SK-N-SH (cell line): ENCODE measurements around the gene DSG1.

Experiments used
- CTCF ChIP-seq: fragments of 200-600 bp; sonication (generic); IDR thresholded peaks from 2 replicates; pipeline ENCODE4 v1.6.1; 2017; ENCODE audit warnings: antibody characterized with exemption, mild to moderate bottlenecking, moderate library complexity
- FOSL2 ChIP-seq: IDR thresholded peaks from 2 replicates; pipeline ENCODE4 v1.4.0; 2012; ENCODE audit warnings: low read depth, mild to moderate bottlenecking, moderate library complexity, borderline replicate concordance
- GABPA ChIP-seq: IDR thresholded peaks from 2 replicates; pipeline ENCODE4 v1.4.0; 2012; ENCODE audit warnings: low read depth, mild to moderate bottlenecking
- MAX ChIP-seq: IDR thresholded peaks from 2 replicates; pipeline ENCODE4 v1.4.0; 2012; ENCODE audit warnings: low read depth
- RAD21 ChIP-seq: IDR thresholded peaks from 2 replicates; pipeline ENCODE4 v1.6.1; 2012; ENCODE audit warnings: mild to moderate bottlenecking, low read length
- RXRA ChIP-seq: IDR thresholded peaks from 2 replicates; pipeline ENCODE4 v1.4.0; 2012; ENCODE audit warnings: low read depth, mild to moderate bottlenecking, borderline replicate concordance
- SIN3A ChIP-seq: IDR thresholded peaks from 2 replicates; pipeline ENCODE4 v1.6.1; 2012; ENCODE audit warnings: low read depth, mild to moderate bottlenecking, low read length, moderate library complexity, borderline replicate concordance
- USF1 ChIP-seq: IDR thresholded peaks from 2 replicates; pipeline ENCODE4 v1.4.0; 2012; ENCODE audit warnings: low read depth, borderline replicate concordance
- YY1 ChIP-seq: IDR thresholded peaks from 2 replicates; pipeline ENCODE4 v1.4.0; 2012; ENCODE audit warnings: low read depth, mild to moderate bottlenecking
- ZBTB33 ChIP-seq: IDR thresholded peaks from 2 replicates; pipeline ENCODE4 v1.4.0; 2012; ENCODE audit warnings: low read depth, borderline replicate concordance

GRCh38 chr18:31303771-31304170, 14.2 kb upstream of the DSG1 start:
- no peak for TF ChIP-seq CTCF
- TF ChIP-seq RAD21, result no peak
- no peak for TF ChIP-seq FOSL2
- no peak for TF ChIP-seq YY1
- TF ChIP-seq MAX, result no peak
- TF ChIP-seq ZBTB33, result no peak
- TF ChIP-seq RXRA, result no peak
- no peak for TF ChIP-seq SIN3A
- TF ChIP-seq GABPA, result no peak
- TF ChIP-seq USF1, result no peak
